Endothelial cell of umbilical vein (primary cell): ENCODE results near the gene ECI1. TPM values are rescaled to one million over a fixed set of nuclear protein-coding genes. Genes with fewer than 3 reads are reported as not detected.

Experiments used
- BruUV-seq: library from RNA; stranded (reverse); fragments of 400-500 nt; replicated peaks from 2 replicates; lab custom pipeline; 2021; lab: Mats Ljungman, UMichigan
- CTCF ChIA-PET: fragments of 300-600, 350-600 bp; sonication (Branson Sonifier 250); formaldehyde crosslinking; loops from one replicate; lab custom pipeline; 2021; ENCODE audit warnings: antibody characterized with exemption, inconsistent platforms; lab: Charles Lee
- POLR2A ChIA-PET: fragments of 300-600, 350-600 bp; sonication (Branson Sonifier 250); formaldehyde crosslinking; loops from one replicate; lab custom pipeline; 2021; ENCODE audit warnings: antibody characterized with exemption, inconsistent platforms; lab: Charles Lee
- DNase-seq: peaks from one replicate; pipeline ENCODE4 v3.0.0-alpha.2; 2011; ENCODE audit warnings: low read depth, low spot score
- FAIRE-seq: peaks from 2 replicates; lab custom pipeline; 2011; peaks lifted over from hg19 to GRCh38; lab: Jason Lieb, UNC
- H2AFZ ChIP-seq: 2 replicates; pipeline ENCODE4 v1.6.0; 2012; ENCODE audit warnings: low read depth, low read length, control low read depth, inconsistent platforms
- H3K27ac ChIP-seq: 2 replicates; pipeline ENCODE4 v1.5.1; 2011; ENCODE audit warnings: low read depth, mild to moderate bottlenecking, control low read depth, low read length, moderate library complexity; ENCODE audit not compliant: insufficient read depth
- H3K27me3 ChIP-seq, 2 experiments: 2 replicates each; pipeline versions ENCODE4 v1.6.0 to v1.6.1; 2011; ENCODE audit warnings: low read length in 2 of 2, mixed read lengths in 1 of 2; ENCODE audit not compliant: control insufficient read depth in 2 of 2, insufficient read depth in 2 of 2
- H3K36me3 ChIP-seq, 2 experiments: 2 replicates in 1 of 2; 3 replicates in 1 of 2; pipeline ENCODE4 v1.5.1; 2011; ENCODE audit warnings: low read length in 2 of 2, mild to moderate bottlenecking in 1 of 2, moderate library complexity in 1 of 2; ENCODE audit not compliant: control insufficient read depth in 2 of 2, insufficient read depth in 2 of 2; ENCODE audit errors: extremely low read depth in 1 of 2
- H3K4me1 ChIP-seq: 3 replicates; pipeline ENCODE4 v1.5.1; 2011; ENCODE audit warnings: mild to moderate bottlenecking, low read length; ENCODE audit not compliant: control insufficient read depth, insufficient read depth; ENCODE audit errors: extremely low read depth
- H3K4me2 ChIP-seq: 2 replicates; pipeline ENCODE4 v1.6.1; 2011; ENCODE audit warnings: low read length, control low read depth, mixed read lengths; ENCODE audit not compliant: insufficient read depth
- H3K4me3 ChIP-seq, 3 experiments: fragments of 200-600 bp in 1 of 3; sonication (generic), shearing (Covaris generic) in 1 of 3; replicated peaks in 1 of 3; 2 replicates each; pipeline ENCODE4 v1.5.1; 2011 to 2016; ENCODE audit warnings: control low read depth in 3 of 3, low read length in 3 of 3, mild to moderate bottlenecking in 2 of 3, inconsistent platforms in 1 of 3, low read depth in 1 of 3, moderate library complexity in 1 of 3; ENCODE audit not compliant: insufficient read depth in 1 of 3
- H3K79me2 ChIP-seq: 2 replicates; pipeline ENCODE4 v1.6.0; 2012; ENCODE audit warnings: low read length, inconsistent platforms; ENCODE audit not compliant: control insufficient read depth, insufficient read depth
- H3K9ac ChIP-seq: replicated peaks from 2 replicates; pipeline ENCODE3; 2011; ENCODE audit warnings: low read length, control low read depth; ENCODE audit not compliant: insufficient read depth; ENCODE audit errors: extremely low read depth
- H3K9me1 ChIP-seq: replicated peaks from 3 replicates; pipeline ENCODE4 v1.6.0; 2011; ENCODE audit warnings: mild to moderate bottlenecking, low read length; ENCODE audit not compliant: control insufficient read depth, insufficient read depth; ENCODE audit errors: extremely low read depth
- H3K9me3 ChIP-seq: replicated peaks from 2 replicates; pipeline ENCODE4 v1.5.1; 2012; ENCODE audit warnings: low read length, inconsistent platforms; ENCODE audit not compliant: control insufficient read depth, insufficient read depth
- H4K20me1 ChIP-seq: replicated peaks from 2 replicates; pipeline ENCODE3; 2011; ENCODE audit warnings: mild to moderate bottlenecking, low read length; ENCODE audit not compliant: control insufficient read depth, insufficient read depth; ENCODE audit errors: extremely low read depth
- EZH2 ChIP-seq: IDR thresholded peaks from 2 replicates; pipeline ENCODE4 v1.6.1; 2012; ENCODE audit warnings: borderline replicate concordance, low read depth, mild to moderate bottlenecking, moderate library complexity, low read length, inconsistent platforms; ENCODE audit not compliant: severe bottlenecking
- FOS ChIP-seq: IDR thresholded peaks from 2 replicates; pipeline ENCODE4 v1.6.1; 2011; ENCODE audit warnings: mild to moderate bottlenecking, low read length, moderate library complexity, borderline replicate concordance; ENCODE audit not compliant: insufficient read depth
- GATA2 ChIP-seq: IDR thresholded peaks from 2 replicates; pipeline ENCODE4 v1.7.0; 2011; ENCODE audit warnings: low read depth, mild to moderate bottlenecking, moderate library complexity, mixed read lengths, low read length; ENCODE audit not compliant: insufficient read length, insufficient read depth
- JUN ChIP-seq: IDR thresholded peaks from 2 replicates; pipeline ENCODE4 v1.6.1; 2011; ENCODE audit warnings: borderline replicate concordance, low read depth; ENCODE audit not compliant: insufficient read length, insufficient read depth
- MYC ChIP-seq: IDR thresholded peaks from one replicate; pipeline ENCODE4 v1.6.1; 2011; ENCODE audit warnings: mild to moderate bottlenecking, low read depth, low read length
- POLR2A ChIP-seq: IDR thresholded peaks from 2 replicates; pipeline ENCODE4 v1.6.1; 2012; ENCODE audit warnings: low read depth, mild to moderate bottlenecking, control low read depth, low read length
- POLR2AphosphoS5 ChIP-seq: IDR thresholded peaks from 2 replicates; pipeline ENCODE4 v1.6.1; 2012; ENCODE audit warnings: low read depth, mild to moderate bottlenecking, control low read depth, low read length, moderate library complexity; ENCODE audit not compliant: insufficient read depth
- dilution Hi-C: fragments of 300-500 bp; cut with MboI; formaldehyde crosslinking; loops from one replicate; pipeline ENCODE4 v1.15.0; 2019; ENCODE audit warnings: low sequenced_read_pairs; ENCODE audit not compliant: extremely low pct_ligation_motif_present
- intact Hi-C: fragments of 100-400 bp; cut with micrococcal nuclease; formaldehyde crosslinking; loops from one replicate; pipeline ENCODE4 v1.10.0; 2022
- polyA plus RNA-seq, 4 experiments: library from polyadenylated mRNA; depleted of rRNA in 3 of 4; stranded (reverse) in 3 of 4; unstranded in 1 of 4; fragments of >200 nt; gene quantifications; 2 replicates each; pipeline versions ENCODE4 v1.2.1 to v1.2.3, GENCODE V29; 2011 to 2012; ENCODE audit warnings: missing spikeins in 1 of 4
- total RNA-seq: library from RNA; stranded (reverse); gene quantifications from 2 replicates; pipeline ENCODE4 v1.2.3, GENCODE V29; 2021
- TF ChIP-seq, protein P1 (sequence below), 2 donors: IDR thresholded peaks; 1 replicate in 1 of 2; 2 replicates in 1 of 2; pipeline ENCODE4 v1.5.1; 2011; ENCODE audit warnings: low read length in 2 of 2, mild to moderate bottlenecking in 2 of 2, moderate library complexity in 2 of 2, control low read depth in 1 of 2, inconsistent platforms in 1 of 2, low read depth in 1 of 2; ENCODE audit not compliant: insufficient read depth in 1 of 2; ENCODE audit errors: extremely low read depth in 1 of 2
- TF ChIP-seq, protein P2 (sequence below): IDR thresholded peaks from 2 replicates; pipeline ENCODE4 v1.6.1; 2011; ENCODE audit not compliant: insufficient read depth, insufficient read length

ECI1 gene
- total and polyA plus RNA-seq, 2 donors (not counting 3 experiments of a cell fraction or from before 2014, with no cell fraction given): 43.6 to 48.3 TPM

DNA sequence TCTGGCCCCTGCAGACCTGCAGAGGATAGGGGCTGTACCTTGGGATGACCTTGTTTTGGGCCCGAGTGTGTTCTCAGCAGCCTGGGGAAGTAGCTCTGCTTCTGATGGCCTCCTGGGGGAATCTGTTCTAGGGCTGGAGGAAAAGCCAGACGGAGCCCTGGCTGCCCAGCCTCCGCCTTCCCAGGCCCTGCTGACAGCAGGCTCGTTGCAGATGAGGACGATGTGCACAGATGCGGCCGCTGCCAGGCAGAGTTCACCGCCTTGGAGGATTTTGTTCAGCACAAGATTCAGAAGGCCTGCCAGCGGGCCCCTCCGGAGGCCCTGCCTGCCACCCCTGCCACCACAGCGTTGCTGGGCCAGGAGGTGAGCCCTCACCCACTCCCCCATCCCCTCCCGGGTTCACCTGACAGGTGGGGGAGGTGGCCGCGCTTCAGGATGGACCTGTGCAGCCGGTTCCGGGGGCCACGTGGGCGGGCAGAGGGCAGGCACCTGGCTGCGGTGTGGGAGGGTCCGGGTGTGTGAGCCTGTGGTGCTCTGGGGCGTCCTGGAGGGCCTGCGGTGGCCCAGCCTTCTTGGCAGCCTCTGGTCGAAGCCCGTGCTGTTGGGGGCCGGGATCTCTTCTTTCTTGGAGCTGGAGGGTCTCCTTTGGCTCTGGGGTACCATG, 23.1 kb downstream of the ECI1 start:
- H3K79me2 ChIP-seq: peaks cover 36% of the 10 kb centered on the region
- no peaks in the 10 kb centered on the region for H4K20me1 ChIP-seq
- TF ChIP-seq FOS (no peak), GATA2 (no peak), MYC (no peak), POLR2AphosphoS5 (no peak), POLR2A (no peak), JUN (no peak), EZH2 (no peak)
- TF ChIP-seq, protein P1, sequence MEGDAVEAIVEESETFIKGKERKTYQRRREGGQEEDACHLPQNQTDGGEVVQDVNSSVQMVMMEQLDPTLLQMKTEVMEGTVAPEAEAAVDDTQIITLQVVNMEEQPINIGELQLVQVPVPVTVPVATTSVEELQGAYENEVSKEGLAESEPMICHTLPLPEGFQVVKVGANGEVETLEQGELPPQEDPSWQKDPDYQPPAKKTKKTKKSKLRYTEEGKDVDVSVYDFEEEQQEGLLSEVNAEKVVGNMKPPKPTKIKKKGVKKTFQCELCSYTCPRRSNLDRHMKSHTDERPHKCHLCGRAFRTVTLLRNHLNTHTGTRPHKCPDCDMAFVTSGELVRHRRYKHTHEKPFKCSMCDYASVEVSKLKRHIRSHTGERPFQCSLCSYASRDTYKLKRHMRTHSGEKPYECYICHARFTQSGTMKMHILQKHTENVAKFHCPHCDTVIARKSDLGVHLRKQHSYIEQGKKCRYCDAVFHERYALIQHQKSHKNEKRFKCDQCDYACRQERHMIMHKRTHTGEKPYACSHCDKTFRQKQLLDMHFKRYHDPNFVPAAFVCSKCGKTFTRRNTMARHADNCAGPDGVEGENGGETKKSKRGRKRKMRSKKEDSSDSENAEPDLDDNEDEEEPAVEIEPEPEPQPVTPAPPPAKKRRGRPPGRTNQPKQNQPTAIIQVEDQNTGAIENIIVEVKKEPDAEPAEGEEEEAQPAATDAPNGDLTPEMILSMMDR (IDR thresholded peaks at IDR 0.05; ENCODE audit: extremely low read depth in 1 of 2, insufficient read depth in 1 of 2, low read depth in 1 of 2, low read length in 2 of 2): no peak
- TF ChIP-seq, protein P2, sequence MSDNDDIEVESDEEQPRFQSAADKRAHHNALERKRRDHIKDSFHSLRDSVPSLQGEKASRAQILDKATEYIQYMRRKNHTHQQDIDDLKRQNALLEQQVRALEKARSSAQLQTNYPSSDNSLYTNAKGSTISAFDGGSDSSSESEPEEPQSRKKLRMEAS: no peak
- ChIA-PET CTCF (no interaction called here), POLR2A (no interaction called here)
- H3K4me1 ChIP-seq: peaks cover 7% of the 10 kb centered on the region
- no peak overlapping the region for H3K4me2 ChIP-seq
- DNase-seq (no peak), FAIRE-seq (no peak)
- no peaks in the 10 kb centered on the region for H3K27me3 ChIP-seq
- H3K27ac ChIP-seq: no peak overlapping the region
- H3K9me3 ChIP-seq: no peaks in the 10 kb centered on the region
- no peaks in the 10 kb centered on the region for H3K9me1 ChIP-seq
- intact Hi-C loops: no loop called here
- H3K4me3 ChIP-seq: no peak overlapping the region
- no peak overlapping the region for H2AFZ ChIP-seq
- H3K36me3 ChIP-seq: peaks cover 9 to 34% of the 10 kb centered on the region in 2 experiments
- BruUV-seq: no TSS peak
- H3K9ac ChIP-seq: no peak overlapping the region
- dilution Hi-C loops: no loop called here
